Lower leg skin (tissue), 3 donors: ENCODE data around the gene TMEM269.

ENCODE experiments used
- CTCF ChIP-seq, 3 donors: fragments of 450-650 bp; IDR thresholded peaks; one replicate each; pipeline ENCODE4 v1.5.1; 2016; ENCODE audit warnings: antibody characterized with exemption in 3 of 3, mild to moderate bottlenecking in 3 of 3, moderate library complexity in 2 of 3
- POLR2A ChIP-seq, 2 donors: fragments of 450-650 bp; IDR thresholded peaks; one replicate each; pipeline ENCODE4 v1.6.1; 2016 to 2017; ENCODE audit warnings: antibody characterized with exemption in 2 of 2, mild to moderate bottlenecking in 1 of 2, moderate library complexity in 1 of 2

DNA sequence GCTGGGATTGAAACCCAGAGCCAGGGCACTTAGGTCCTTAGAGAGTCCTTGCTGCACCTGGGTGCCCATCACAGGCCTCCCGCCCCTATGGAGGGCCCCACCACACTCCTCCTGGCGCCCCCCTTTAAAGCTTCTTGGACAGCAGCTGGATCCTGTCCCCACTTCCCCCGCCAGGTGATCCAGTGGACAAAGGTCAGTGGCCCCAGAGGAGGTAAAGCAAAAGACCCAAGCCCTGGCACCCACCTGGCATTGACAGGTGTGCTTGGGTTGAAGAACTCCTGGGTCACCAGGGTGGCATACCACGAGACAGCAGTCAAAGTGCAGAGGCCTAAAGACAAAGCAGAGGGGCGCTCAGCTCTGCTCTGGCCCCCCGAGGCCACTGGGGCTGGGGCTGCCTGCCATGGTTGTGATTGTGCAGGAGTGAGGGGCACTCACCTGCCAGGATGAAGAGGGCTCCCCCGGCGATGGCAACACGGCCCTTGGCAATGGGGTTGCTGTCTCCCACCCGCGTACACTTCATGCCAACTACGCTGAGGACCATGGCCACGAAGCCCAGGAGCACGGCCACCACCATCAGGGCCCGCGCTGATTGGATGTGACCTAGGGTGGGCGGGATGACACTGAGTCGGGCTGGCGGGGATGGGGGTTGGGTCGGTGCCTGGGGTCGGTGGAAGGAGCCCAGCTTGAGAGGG, 46.7 kb upstream of the TMEM269 start:
- TF ChIP-seq CTCF (IDR thresholded peaks at IDR 0.05): no peak
- no peak for TF ChIP-seq POLR2A (IDR thresholded peaks at IDR 0.05)
